Caco-2 (cell line): ENCODE measurements around the gene CNFN. TPM values are rescaled to one million over a fixed set of nuclear protein-coding genes. Genes with fewer than 3 reads are reported as not detected.

Experiments
- BruUV-seq: library from RNA; stranded (reverse); fragments of 400-500 nt; replicated peaks from 2 replicates; lab custom pipeline; 2021; lab: Mats Ljungman, UMichigan
- CTCF ChIA-PET: fragments of 300-600 bp; sonication (Branson Sonifier 250); formaldehyde crosslinking; loops from one replicate; lab custom pipeline; 2022; ENCODE audit warnings: antibody characterized with exemption; lab: Charles Lee
- POLR2A ChIA-PET: fragments of 300-600 bp; sonication (Branson Sonifier 250); formaldehyde crosslinking; loops from one replicate; lab custom pipeline; 2022; ENCODE audit warnings: antibody characterized with exemption; lab: Charles Lee
- DNase-seq, 2 experiments: peaks; one replicate each; pipeline versions ENCODE4 v3.0.0 to v3.0.0-alpha.2; 2020 to 2022
- H3K27me3 ChIP-seq: replicated peaks from 2 replicates; pipeline ENCODE4 v1.6.0; 2011; ENCODE audit warnings: low read length; ENCODE audit not compliant: control insufficient read depth, insufficient read depth
- H3K36me3 ChIP-seq: 2 replicates; pipeline ENCODE4 v1.5.1; 2011; ENCODE audit warnings: low read length; ENCODE audit not compliant: control insufficient read depth, insufficient read depth
- H3K4me1 ChIP-seq: fragments of 250-450 bp; sonication (Bioruptor Pico); 2 replicates; pipeline ENCODE4 v1.5.1; 2020; ENCODE audit warnings: mild to moderate bottlenecking
- H3K4me3 ChIP-seq: 2 replicates; pipeline ENCODE4 v1.5.1; 2011; ENCODE audit warnings: low read depth, mild to moderate bottlenecking, control low read depth, low read length
- H3K9me3 ChIP-seq: fragments of 250-450 bp; sonication (Bioruptor Pico); 2 replicates; pipeline ENCODE4 v1.5.1; 2020; ENCODE audit warnings: mild to moderate bottlenecking, moderate library complexity
- H3K27ac Mint-ChIP-seq: one replicate; pipeline ENCODE4 v1.8.0; 2022; ENCODE audit warnings: mixed read lengths; ENCODE audit not compliant: unreplicated experiment
- H3K27me3 Mint-ChIP-seq: one replicate; pipeline ENCODE4 v1.8.0; 2022; ENCODE audit warnings: mixed read lengths; ENCODE audit not compliant: insufficient read depth, unreplicated experiment
- H3K36me3 Mint-ChIP-seq: one replicate; pipeline ENCODE4 v1.8.0; 2022; ENCODE audit warnings: mild to moderate bottlenecking, mixed read lengths; ENCODE audit not compliant: insufficient read depth, unreplicated experiment
- H3K4me1 Mint-ChIP-seq: one replicate; pipeline ENCODE4 v1.8.0; 2022; ENCODE audit warnings: low read depth, mixed read lengths; ENCODE audit not compliant: unreplicated experiment
- H3K4me3 Mint-ChIP-seq: one replicate; pipeline ENCODE4 v1.8.0; 2022; ENCODE audit warnings: mild to moderate bottlenecking, moderate library complexity, mixed read lengths; ENCODE audit not compliant: unreplicated experiment
- H3K9me3 Mint-ChIP-seq: one replicate; pipeline ENCODE4 v1.8.0; 2022; ENCODE audit warnings: mixed read lengths; ENCODE audit not compliant: unreplicated experiment
- intact Hi-C: fragments of 100-400 bp; cut with micrococcal nuclease; formaldehyde crosslinking; loops from one replicate; pipeline ENCODE4 v1.10.0; 2022; ENCODE audit not compliant: unreplicated experiment
- total RNA-seq: library from RNA; stranded (reverse); gene quantifications from 2 replicates; pipeline ENCODE4 v1.2.3, GENCODE V29; 2022
- TF ChIP-seq, protein P1 (sequence below), 2 experiments: fragments of 200-600 bp in 1 of 2; IDR thresholded peaks; 1 replicate in 1 of 2; 2 replicates in 1 of 2; pipeline versions ENCODE4 v1.5.1 to v1.8.0; 2011 to 2022; ENCODE audit warnings: antibody characterized with exemption in 1 of 2, control low read depth in 1 of 2, inconsistent platforms in 1 of 2, low read depth in 1 of 2, low read length in 1 of 2, mild to moderate bottlenecking in 1 of 2, moderate library complexity in 1 of 2; ENCODE audit not compliant: insufficient read depth in 1 of 2, severe bottlenecking in 1 of 2, unreplicated experiment in 1 of 2

Gene CNFN
- total RNA-seq, 1 experiment from 2014 or later = 4.1 TPM

DNA sequence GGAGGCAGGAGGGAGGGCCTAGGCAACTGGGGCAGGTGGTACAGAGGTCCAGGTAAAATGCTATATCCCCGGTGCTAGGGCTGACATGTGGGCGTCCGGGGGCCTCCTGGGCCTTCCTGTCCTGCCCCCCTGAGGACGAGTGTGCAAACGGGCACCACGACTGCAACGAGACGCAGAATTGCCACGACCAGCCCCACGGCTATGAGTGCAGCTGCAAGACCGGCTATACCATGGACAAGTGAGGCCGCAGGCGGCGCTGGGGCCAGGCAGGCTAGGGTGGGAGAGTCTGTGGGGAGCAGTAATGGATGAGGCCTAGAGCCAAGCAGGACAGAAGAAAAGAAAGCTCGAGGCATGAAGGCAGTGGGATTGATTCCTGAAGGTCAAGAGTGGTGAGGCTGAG is 21.3 kb downstream of the CNFN start:
- intact Hi-C loops = no loop called here
- Histone ChIP-seq H3K4me3 (no peak overlapping the region), H3K36me3 (no peaks in the 10 kb centered on the region; the same call in 1 of the 2 replicates), H3K4me1 (no peaks in the 10 kb centered on the region), H3K27me3 (no peaks in the 10 kb centered on the region), H3K9me3 (no peaks in the 10 kb centered on the region)
- Mint-ChIP-seq H3K4me3 (no peak overlapping the region), H3K9me3 (no peaks in the 10 kb centered on the region), H3K36me3 (peaks cover 3% of the 10 kb centered on the region), H3K27me3 (no peaks in the 10 kb centered on the region), H3K4me1 (no peaks in the 10 kb centered on the region), H3K27ac (no peak overlapping the region)
- DNase-seq = no peak
- no TSS peak for BruUV-seq
- TF ChIP-seq, protein P1, sequence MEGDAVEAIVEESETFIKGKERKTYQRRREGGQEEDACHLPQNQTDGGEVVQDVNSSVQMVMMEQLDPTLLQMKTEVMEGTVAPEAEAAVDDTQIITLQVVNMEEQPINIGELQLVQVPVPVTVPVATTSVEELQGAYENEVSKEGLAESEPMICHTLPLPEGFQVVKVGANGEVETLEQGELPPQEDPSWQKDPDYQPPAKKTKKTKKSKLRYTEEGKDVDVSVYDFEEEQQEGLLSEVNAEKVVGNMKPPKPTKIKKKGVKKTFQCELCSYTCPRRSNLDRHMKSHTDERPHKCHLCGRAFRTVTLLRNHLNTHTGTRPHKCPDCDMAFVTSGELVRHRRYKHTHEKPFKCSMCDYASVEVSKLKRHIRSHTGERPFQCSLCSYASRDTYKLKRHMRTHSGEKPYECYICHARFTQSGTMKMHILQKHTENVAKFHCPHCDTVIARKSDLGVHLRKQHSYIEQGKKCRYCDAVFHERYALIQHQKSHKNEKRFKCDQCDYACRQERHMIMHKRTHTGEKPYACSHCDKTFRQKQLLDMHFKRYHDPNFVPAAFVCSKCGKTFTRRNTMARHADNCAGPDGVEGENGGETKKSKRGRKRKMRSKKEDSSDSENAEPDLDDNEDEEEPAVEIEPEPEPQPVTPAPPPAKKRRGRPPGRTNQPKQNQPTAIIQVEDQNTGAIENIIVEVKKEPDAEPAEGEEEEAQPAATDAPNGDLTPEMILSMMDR (IDR thresholded peaks at IDR 0.05; ENCODE audit: insufficient read depth in 1 of 2, low read depth in 1 of 2, low read length in 1 of 2, severe bottlenecking in 1 of 2, unreplicated experiment in 1 of 2) = no peak
- CTCF ChIA-PET = no interaction called here
- POLR2A ChIA-PET = no interaction called here

DNA sequence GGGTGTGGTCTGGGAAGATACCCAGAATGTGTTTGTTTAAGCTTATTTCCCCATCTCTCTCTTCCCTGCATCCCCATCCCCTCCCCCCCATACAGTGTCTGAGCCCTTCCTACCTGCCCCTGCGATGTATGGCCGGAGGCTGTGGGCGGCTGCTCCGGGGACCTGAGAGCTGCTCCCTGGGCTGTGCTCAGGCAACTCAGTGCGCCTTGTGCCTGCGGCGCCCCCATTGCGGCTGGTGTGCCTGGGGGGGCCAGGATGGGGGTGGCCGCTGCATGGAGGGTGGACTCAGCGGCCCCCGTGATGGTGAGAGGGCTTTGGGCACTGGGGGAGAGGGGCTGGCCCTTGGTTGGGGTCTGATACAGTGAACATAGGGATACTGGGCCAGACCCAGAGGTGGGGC is 21.7 kb downstream of the CNFN start:
- no peak for DNase-seq
- no TSS peak for BruUV-seq
- no peaks in the 10 kb centered on the region for H3K27me3 ChIP-seq
- H3K4me1 Mint-ChIP-seq = no peaks in the 10 kb centered on the region
- intact Hi-C loops = no loop called here
- H3K4me3 Mint-ChIP-seq = no peak overlapping the region
- no peaks in the 10 kb centered on the region; the same call in 1 of the 2 replicates for H3K36me3 ChIP-seq
- no peaks in the 10 kb centered on the region for H3K9me3 Mint-ChIP-seq
- no peak overlapping the region for H3K27ac Mint-ChIP-seq
- POLR2A ChIA-PET = no interaction called here
- H3K36me3 Mint-ChIP-seq = peaks cover 7% of the 10 kb centered on the region
- no peak overlapping the region for H3K4me3 ChIP-seq
- CTCF ChIA-PET = no interaction called here
- no peaks in the 10 kb centered on the region for H3K4me1 ChIP-seq
- no peaks in the 10 kb centered on the region for H3K9me3 ChIP-seq
- TF ChIP-seq, protein P1 (IDR thresholded peaks at IDR 0.05; ENCODE audit: insufficient read depth in 1 of 2, low read depth in 1 of 2, low read length in 1 of 2, severe bottlenecking in 1 of 2, unreplicated experiment in 1 of 2) = no peak
- no peaks in the 10 kb centered on the region for H3K27me3 Mint-ChIP-seq

DNA sequence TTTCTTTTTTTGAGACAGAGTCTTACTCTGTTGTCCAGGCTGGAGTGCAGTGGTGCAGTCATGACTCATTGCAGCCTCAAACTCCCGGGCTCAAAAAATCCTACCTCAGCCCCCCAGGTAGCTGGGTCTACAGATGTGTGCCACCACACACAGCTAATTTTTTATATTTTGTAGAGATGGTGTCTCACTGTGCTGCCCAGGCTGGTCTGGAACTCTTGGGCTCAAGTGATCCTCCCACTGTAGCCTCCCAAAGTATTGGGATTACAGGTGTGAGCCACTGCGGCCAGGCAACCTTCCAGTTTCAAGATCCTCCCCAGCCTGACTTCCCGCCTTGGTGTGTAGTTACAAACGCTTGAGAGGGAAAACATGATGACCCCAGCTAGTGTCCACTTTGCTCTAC is 22.2 kb downstream of the CNFN start:
- no peaks in the 10 kb centered on the region for H3K27me3 Mint-ChIP-seq
- no TSS peak for BruUV-seq
- no peaks in the 10 kb centered on the region for H3K4me1 Mint-ChIP-seq
- H3K36me3 Mint-ChIP-seq = peaks cover 7% of the 10 kb centered on the region
- TF ChIP-seq, protein P1 (IDR thresholded peaks at IDR 0.05; ENCODE audit: insufficient read depth in 1 of 2, low read depth in 1 of 2, low read length in 1 of 2, severe bottlenecking in 1 of 2, unreplicated experiment in 1 of 2) = no peak
- no peak overlapping the region for H3K27ac Mint-ChIP-seq
- no peak overlapping the region for H3K4me3 Mint-ChIP-seq
- no peaks in the 10 kb centered on the region for H3K4me1 ChIP-seq
- intact Hi-C loops = no loop called here
- no peaks in the 10 kb centered on the region for H3K9me3 ChIP-seq
- no peak for DNase-seq
- no peaks in the 10 kb centered on the region for H3K9me3 Mint-ChIP-seq
- CTCF ChIA-PET = no interaction called here
- no peak overlapping the region for H3K4me3 ChIP-seq
- no peaks in the 10 kb centered on the region for H3K27me3 ChIP-seq
- peaks cover 1% of the 10 kb centered on the region for H3K36me3 ChIP-seq
- POLR2A ChIA-PET = no interaction called here
